ENCODE measurements around the gene AJM1.

- TF ChIP-seq CTCF (IDR thresholded peaks at IDR 0.05; ENCODE audit: insufficient read depth, low read depth, low read length) (no peak), EZH2 (IDR thresholded peaks at IDR 0.05; ENCODE audit: insufficient read depth, low read length) (no peak)
These were observed 20.8 kb downstream of the AJM1 start for GRCh38 chr9:136862849-136863622.

Data from astrocyte (in vitro differentiated cells and primary cell).